Psoas muscle (tissue), 8 donors: Measurements from ENCODE around the gene G0S2. TPM values are rescaled to one million over a fixed set of nuclear protein-coding genes. Genes with fewer than 3 reads are reported as not detected.

Experiments used
- ATAC-seq, 4 donors: fragments of 200-7000 bp; cut with Tn5 transposase; one replicate each; pipeline ENCODE4 v1.9.1; 2020; ENCODE audit warnings: moderate library complexity in 3 of 4, mild to moderate bottlenecking in 2 of 4
- DNase-seq, 2 donors: peaks; one replicate each; pipeline ENCODE4 v3.0.0-alpha.2; 2020
- H3K27ac ChIP-seq: fragments of 200-600 bp; one replicate; pipeline ENCODE4 v1.8.0; 2022
- H3K27me3 ChIP-seq, 3 donors: fragments of 200-600 bp in 1 of 3; one replicate each; pipeline versions ENCODE4 v1.6.1 to v1.8.0; 2013 to 2022; ENCODE audit warnings: low read length in 2 of 3, mild to moderate bottlenecking in 2 of 3, moderate library complexity in 1 of 3; ENCODE audit not compliant: insufficient read depth in 3 of 3
- H3K36me3 ChIP-seq, 2 donors: fragments of 200-600 bp in 1 of 2; one replicate each; pipeline versions ENCODE4 v1.6.1 to v1.8.0; 2013 to 2022; ENCODE audit warnings: low read depth in 1 of 2, mild to moderate bottlenecking in 1 of 2, moderate library complexity in 1 of 2; ENCODE audit not compliant: insufficient read depth in 1 of 2
- H3K4me1 ChIP-seq: fragments of 200-600 bp; one replicate; pipeline ENCODE4 v1.8.0; 2022
- H3K4me3 ChIP-seq: fragments of 200-600 bp; one replicate; pipeline ENCODE4 v1.8.0; 2022; ENCODE audit warnings: mild to moderate bottlenecking
- H3K9me3 ChIP-seq: fragments of 200-600 bp; one replicate; pipeline ENCODE4 v1.8.0; 2022
- CTCF ChIP-seq: fragments of 200-600 bp; IDR thresholded peaks from one replicate; pipeline ENCODE4 v1.8.0; 2022; ENCODE audit warnings: antibody characterized with exemption
- WGBS, 3 donors: extraction: QIAGEN DNeasy Blood & Tissue Kit; methylation state at CpG; one replicate each; pipeline versions ENCODE4 v1.1.6 to v1.1.7; 2013; 5-methylcytosine and 5-hydroxymethylcytosine counted together
- intact Hi-C, 2 donors: fragments of 100-400 bp; cut with DNase I; formaldehyde crosslinking; loops; one replicate each; pipeline versions ENCODE4 v1.11.0 to v1.14.2; 2022
- polyA plus RNA-seq, 3 donors: library from polyadenylated mRNA; stranded (reverse); fragments of 200-250 nt; gene quantifications; one replicate each; pipeline ENCODE4 v1.2.3, GENCODE V29; 2013
- total RNA-seq, 4 donors: library from RNA; stranded (reverse); fragmentation: NEBNext Ultra II Directional in 2 of 4; extraction: Animal tissue kit (Norgen Biotek cat#: 25700) in 2 of 4; gene quantifications; one replicate each; pipeline versions ENCODE4 v1.2.1 to v1.2.4, GENCODE V29; 2021 to 2023
- donor health status: healthy with polysubstance abuse.
- donor health status: DM: no; HTN: no; CAD: no; lungs with moderate emphysema.
- donor health status: Bipolar disorder and iron deficiency.
- donor health status: healthy.
- donor health status: DM: yes; HTN: yes; CAD: no.
- donor health status: DM: no; HTN: no; CAD: no.
- donor health status: DM: no; HTN: no; CAD: no.
- donor health status: DM: yes; HTN: yes; CAD: no.

Gene G0S2
- total and polyA plus RNA-seq, 7 donors, result 49.9 to 561 (median 89.0) TPM

DNA sequence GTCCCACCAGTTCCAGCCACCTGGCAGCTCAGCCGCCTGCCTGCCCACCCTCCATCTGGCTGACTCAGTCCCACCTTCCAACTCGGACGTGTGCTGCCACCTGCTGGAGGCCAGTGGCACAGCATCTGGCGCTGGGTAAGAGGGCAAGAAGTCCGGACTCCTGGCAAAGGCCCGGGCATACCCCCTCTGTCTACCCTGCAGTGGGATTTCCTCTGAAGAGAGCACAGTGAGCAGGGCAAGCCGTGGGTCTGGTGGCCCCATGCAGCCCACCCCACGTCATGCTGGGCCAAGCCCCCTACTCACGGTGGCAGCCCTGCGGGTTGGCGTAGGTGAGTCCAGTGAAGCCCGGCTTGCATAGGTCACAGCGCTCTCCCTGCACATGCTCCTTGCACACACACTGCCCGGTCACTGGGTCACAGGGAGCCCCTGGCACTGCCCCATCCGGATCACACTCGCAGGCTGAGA lies 47.4 kb upstream of the G0S2 start:
- peak overlapping the region; percentile 96 for H3K27ac ChIP-seq
- intact Hi-C loops, result loop anchor here (2.0 to 5.0 kb wide), 4 partner anchors 25 to 120 kb away; no protein-coding TSS in a partner anchor
- 18 to 25% (median 19%) methylated on average over 16 of the region's 16 CpGs for WGBS, 3 donors

GRCh38 chr1:209628618-209629299 lies 46.5 kb upstream of the G0S2 start:
- H3K27me3 ChIP-seq, result no peaks in the 10 kb centered on the region
- no peaks in the 10 kb centered on the region for H3K36me3 ChIP-seq
- DNase-seq (no peak), ATAC-seq (no peak)
- H3K4me3 ChIP-seq, result no peak overlapping the region
- intact Hi-C loops, result loop anchor here in 1 of 2 donors (5.0 kb wide), 2 partner anchors 64 to 119 kb away; no protein-coding TSS in a partner anchor
- no peak for TF ChIP-seq CTCF
- 92 to 95% (median 94%) methylated on average over 7 of the region's 7 CpGs for WGBS, 3 donors
- H3K4me1 ChIP-seq, result peaks cover 43% of the 10 kb centered on the region
- H3K9me3 ChIP-seq, result no peaks in the 10 kb centered on the region
- H3K27ac ChIP-seq, result no peak overlapping the region

More for the DNA sequence above, 47.4 kb upstream of the G0S2 start:
- ATAC-seq (peak; percentile 67 to 76 (median 72)), DNase-seq (peak; percentile 80 to 91)
- Histone ChIP-seq H3K36me3 (no peaks in the 10 kb centered on the region), H3K27me3 (no peaks in the 10 kb centered on the region), H3K4me1 (peaks cover 43% of the 10 kb centered on the region), H3K4me3 (peak overlapping the region; percentile 60), H3K9me3 (no peaks in the 10 kb centered on the region)
- peak; percentile 97 for TF ChIP-seq CTCF

GRCh38 chr1:209629621-209630382 lies 45.4 kb upstream of the G0S2 start:
- Histone ChIP-seq H3K4me3 (no peak overlapping the region), H3K9me3 (no peaks in the 10 kb centered on the region), H3K4me1 (peaks cover 37% of the 10 kb centered on the region), H3K36me3 (no peaks in the 10 kb centered on the region), H3K27me3 (no peaks in the 10 kb centered on the region), H3K27ac (no peak overlapping the region)
- ATAC-seq (no peak), DNase-seq (no peak)
- intact Hi-C loops, result loop anchor here (5.0 kb wide), 3 partner anchors 57 to 117 kb away; no protein-coding TSS in a partner anchor
- 90 to 95% (median 93%) methylated on average over 11 of the region's 11 CpGs for WGBS, 3 donors
- no peak for TF ChIP-seq CTCF

DNA sequence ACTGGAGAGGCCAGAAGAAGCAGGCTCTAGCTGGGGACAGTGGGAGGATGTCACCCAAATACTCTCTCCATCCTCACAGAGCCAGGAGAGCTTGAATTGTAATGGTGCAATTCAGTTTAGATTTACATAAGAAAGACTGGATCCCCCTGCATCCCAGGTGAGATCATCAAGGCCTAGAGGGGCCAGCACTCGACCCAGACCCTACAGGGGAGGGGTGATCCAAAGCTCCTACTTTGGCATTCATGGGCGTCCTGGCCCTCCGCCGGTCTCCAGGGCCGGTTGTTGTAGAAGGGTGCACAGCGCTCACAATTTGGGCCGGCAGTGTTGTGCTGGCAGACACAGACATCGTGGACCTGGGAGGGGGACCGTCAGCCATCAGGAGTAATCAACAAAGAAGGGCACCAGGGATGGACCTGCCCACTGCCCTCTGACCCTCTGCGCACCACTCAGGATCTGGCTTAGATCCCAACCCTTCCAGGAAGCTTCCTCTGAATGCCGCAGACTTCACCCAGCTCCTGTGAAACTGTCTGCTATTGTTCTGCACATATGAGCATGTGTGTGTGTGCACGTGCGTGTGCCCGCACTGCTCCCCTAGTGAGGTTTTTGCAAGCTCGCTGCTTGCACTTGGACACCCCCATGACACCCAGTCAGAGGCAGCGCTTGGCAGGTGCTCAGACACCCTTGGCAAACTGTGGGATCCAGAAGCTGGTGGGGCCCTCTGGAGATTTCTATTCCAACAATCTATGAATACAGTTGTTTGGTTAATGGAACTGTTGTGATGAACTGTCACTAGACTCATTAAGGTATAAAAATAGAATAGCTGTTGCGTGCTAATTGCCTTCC lies 44.6 kb upstream of the G0S2 start:
- Histone ChIP-seq H3K4me3 (no peak overlapping the region), H3K27ac (no peak overlapping the region), H3K27me3 (no peaks in the 10 kb centered on the region), H3K9me3 (no peaks in the 10 kb centered on the region), H3K36me3 (no peaks in the 10 kb centered on the region), H3K4me1 (peaks cover 33% of the 10 kb centered on the region)
- no peak for ATAC-seq
- intact Hi-C loops, result loop anchor here in 1 of 2 donors (5.0 kb wide), 1 partner anchor 57 kb away; no protein-coding TSS in a partner anchor
- TF ChIP-seq CTCF, result no peak
- DNase-seq, result no peak
- 45 to 62% (median 52%) methylated on average over 17 of the region's 17 CpGs for WGBS, 3 donors
